ENCODE data around the gene METTL6.

- TF ChIP-seq, protein P1, sequence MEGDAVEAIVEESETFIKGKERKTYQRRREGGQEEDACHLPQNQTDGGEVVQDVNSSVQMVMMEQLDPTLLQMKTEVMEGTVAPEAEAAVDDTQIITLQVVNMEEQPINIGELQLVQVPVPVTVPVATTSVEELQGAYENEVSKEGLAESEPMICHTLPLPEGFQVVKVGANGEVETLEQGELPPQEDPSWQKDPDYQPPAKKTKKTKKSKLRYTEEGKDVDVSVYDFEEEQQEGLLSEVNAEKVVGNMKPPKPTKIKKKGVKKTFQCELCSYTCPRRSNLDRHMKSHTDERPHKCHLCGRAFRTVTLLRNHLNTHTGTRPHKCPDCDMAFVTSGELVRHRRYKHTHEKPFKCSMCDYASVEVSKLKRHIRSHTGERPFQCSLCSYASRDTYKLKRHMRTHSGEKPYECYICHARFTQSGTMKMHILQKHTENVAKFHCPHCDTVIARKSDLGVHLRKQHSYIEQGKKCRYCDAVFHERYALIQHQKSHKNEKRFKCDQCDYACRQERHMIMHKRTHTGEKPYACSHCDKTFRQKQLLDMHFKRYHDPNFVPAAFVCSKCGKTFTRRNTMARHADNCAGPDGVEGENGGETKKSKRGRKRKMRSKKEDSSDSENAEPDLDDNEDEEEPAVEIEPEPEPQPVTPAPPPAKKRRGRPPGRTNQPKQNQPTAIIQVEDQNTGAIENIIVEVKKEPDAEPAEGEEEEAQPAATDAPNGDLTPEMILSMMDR (IDR thresholded peaks at IDR 0.05), result no peak
- TF ChIP-seq EP300 (IDR thresholded peaks at IDR 0.05) (no peak), POLR2A (IDR thresholded peaks at IDR 0.05) (no peak)
These were observed 35.1 kb upstream of the METTL6 start for GRCh38 chr3:15462451-15462850.
